Hepatocyte (in vitro differentiated cells): ENCODE results near the gene MACROD2. TPM values are rescaled to one million over a fixed set of nuclear protein-coding genes. Genes with fewer than 3 reads are reported as not detected.

Experiments used
- DNase-seq: peaks from one replicate; pipeline ENCODE4 v3.0.0-alpha.2; 2016; ENCODE audit warnings: low spot score
- H2AFZ ChIP-seq: fragments of 200-600 bp; sonication (generic); 2 replicates; pipeline ENCODE4 v1.6.0; 2016; ENCODE audit warnings: antibody characterized with exemption, mild to moderate bottlenecking
- H3K27ac ChIP-seq: fragments of 200-600 bp; sonication (generic); 2 replicates; pipeline ENCODE4 v1.5.1; 2016; ENCODE audit warnings: mild to moderate bottlenecking
- H3K27me3 ChIP-seq: fragments of 200-600 bp; sonication (generic); 2 replicates; pipeline ENCODE4 v1.6.1; 2016
- H3K36me3 ChIP-seq: fragments of 200-600 bp; sonication (generic); replicated peaks from 2 replicates; pipeline ENCODE4 v1.5.1; 2016; ENCODE audit warnings: low read depth; ENCODE audit not compliant: insufficient read depth
- H3K4me1 ChIP-seq: fragments of 200-600 bp; sonication (generic); 2 replicates; pipeline ENCODE4 v1.5.1; 2016; ENCODE audit warnings: mild to moderate bottlenecking, moderate library complexity; ENCODE audit not compliant: insufficient read depth
- H3K4me2 ChIP-seq: fragments of 200-600 bp; sonication (generic); 2 replicates; pipeline ENCODE4 v1.6.0; 2016
- H3K4me3 ChIP-seq: fragments of 200-600 bp; sonication (generic); 2 replicates; pipeline ENCODE4 v1.5.1; 2016; ENCODE audit warnings: mild to moderate bottlenecking
- H3K79me2 ChIP-seq: fragments of 200-600 bp; sonication (generic); 2 replicates; pipeline ENCODE4 v1.6.0; 2017; ENCODE audit warnings: mild to moderate bottlenecking
- H3K9me2 ChIP-seq: fragments of 200-600 bp; sonication (generic); replicated peaks from 2 replicates; pipeline ENCODE4 v1.6.0; 2017; ENCODE audit warnings: mild to moderate bottlenecking; ENCODE audit not compliant: insufficient read depth
- H3K9me3 ChIP-seq: fragments of 200-600 bp; sonication (generic); 2 replicates; pipeline ENCODE4 v1.5.1; 2016; ENCODE audit warnings: low read depth, mild to moderate bottlenecking
- H4K20me1 ChIP-seq: fragments of 200-600 bp; sonication (generic); 2 replicates; pipeline ENCODE4 v1.6.0; 2016; ENCODE audit warnings: mild to moderate bottlenecking; ENCODE audit not compliant: insufficient read depth, poor library complexity, severe bottlenecking
- EZH2 ChIP-seq: fragments of 200-600 bp; sonication (generic); IDR thresholded peaks from 2 replicates; pipeline ENCODE4 v1.6.1; 2016; ENCODE audit warnings: antibody characterized with exemption, mild to moderate bottlenecking, borderline replicate concordance
- EZH2phosphoT487 ChIP-seq: fragments of 200-600 bp; sonication (generic); IDR thresholded peaks from one replicate; pipeline ENCODE4 v1.6.1; 2018; ENCODE audit warnings: antibody characterized with exemption, mild to moderate bottlenecking, low read depth, moderate library complexity; ENCODE audit not compliant: unreplicated experiment, severe bottlenecking
- WGBS: methylation state at CpG from one replicate; pipeline ENCODE4 v1.1.6; 2016; ENCODE audit warnings: low lambda C conversion rate; ENCODE audit errors: missing lambda C conversion rate; 5-methylcytosine and 5-hydroxymethylcytosine counted together
- polyA plus RNA-seq: library from polyadenylated mRNA; unstranded; fragments of >200 nt; fragmentation: Nextera tagmentation; extraction: Ambion mirVana; gene quantifications from 2 replicates; pipeline ENCODE4 v1.2.1, GENCODE V29; 2016
- total RNA-seq: library from RNA; depleted of rRNA; stranded (reverse); fragments of >200 nt; gene quantifications from 2 replicates; pipeline ENCODE4 v1.2.3, GENCODE V29; 2014
- TF ChIP-seq, protein P1 (sequence below): fragments of 200-600 bp; sonication (generic); IDR thresholded peaks from 2 replicates; pipeline ENCODE4 v1.5.1; 2016; ENCODE audit warnings: antibody characterized with exemption, mild to moderate bottlenecking; ENCODE audit not compliant: poor library complexity

Gene MACROD2
- total and polyA plus RNA-seq, 2 experiments from 2014 or later = 2.4 to 3.1 TPM

DNA sequence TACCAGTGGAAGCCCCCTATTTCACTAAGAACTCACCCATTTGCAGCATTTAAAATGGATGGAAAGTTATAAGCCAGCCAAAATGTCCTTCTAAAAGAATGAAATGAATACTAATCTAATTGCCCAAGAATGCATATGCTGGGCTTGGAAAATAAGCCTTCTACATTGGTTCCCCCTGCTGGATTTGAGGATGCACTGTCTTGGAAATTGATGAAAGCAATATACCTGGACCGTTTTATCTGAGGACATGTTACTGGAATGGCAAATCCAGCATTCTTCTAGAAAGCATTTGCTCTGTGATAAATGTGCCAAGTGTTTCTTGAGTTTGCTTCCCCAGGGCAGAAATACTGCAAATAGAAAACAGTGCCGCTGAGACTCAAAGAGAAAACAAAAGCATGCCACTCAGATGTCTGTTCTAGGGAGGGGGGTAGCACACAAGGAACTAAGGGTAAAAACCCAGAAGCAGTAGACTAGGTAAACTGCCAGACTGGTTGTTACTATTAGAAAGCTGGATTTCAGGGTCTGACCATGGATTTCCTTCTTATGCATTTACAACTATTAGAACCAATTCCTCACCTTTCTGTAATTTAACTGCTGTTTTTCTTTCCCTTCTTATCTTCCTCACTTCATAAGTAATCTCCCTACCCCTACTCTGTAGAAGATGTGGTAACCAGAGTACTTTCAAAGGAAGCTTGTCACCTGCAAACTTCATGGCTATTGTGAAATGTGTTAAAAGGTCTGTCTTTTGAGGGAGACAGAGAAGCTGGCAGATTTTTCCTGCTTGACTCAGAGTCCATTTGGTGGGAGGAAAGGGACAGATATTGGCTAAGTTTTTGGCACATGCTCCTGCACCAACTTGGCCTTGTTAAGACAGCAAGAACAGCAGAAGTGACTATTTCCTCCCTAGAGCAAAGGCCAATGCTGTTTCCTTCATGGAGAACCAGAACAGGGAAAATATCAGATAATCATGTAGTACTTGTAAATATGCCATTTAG is 1935.3 kb downstream of the MACROD2 start:
- H3K4me3 ChIP-seq = no peak overlapping the region
- no peaks in the 10 kb centered on the region for H3K79me2 ChIP-seq
- H3K4me2 ChIP-seq = peak overlapping the region; percentile 45
- peaks cover 10% of the 10 kb centered on the region for H3K4me1 ChIP-seq
- peak overlapping the region; percentile 10 for H3K27ac ChIP-seq
- peak; percentile 70 for DNase-seq
- H3K9me3 ChIP-seq = no peaks in the 10 kb centered on the region
- H3K27me3 ChIP-seq = no peaks in the 10 kb centered on the region
- no peaks in the 10 kb centered on the region for H3K36me3 ChIP-seq
- TF ChIP-seq, protein P1, sequence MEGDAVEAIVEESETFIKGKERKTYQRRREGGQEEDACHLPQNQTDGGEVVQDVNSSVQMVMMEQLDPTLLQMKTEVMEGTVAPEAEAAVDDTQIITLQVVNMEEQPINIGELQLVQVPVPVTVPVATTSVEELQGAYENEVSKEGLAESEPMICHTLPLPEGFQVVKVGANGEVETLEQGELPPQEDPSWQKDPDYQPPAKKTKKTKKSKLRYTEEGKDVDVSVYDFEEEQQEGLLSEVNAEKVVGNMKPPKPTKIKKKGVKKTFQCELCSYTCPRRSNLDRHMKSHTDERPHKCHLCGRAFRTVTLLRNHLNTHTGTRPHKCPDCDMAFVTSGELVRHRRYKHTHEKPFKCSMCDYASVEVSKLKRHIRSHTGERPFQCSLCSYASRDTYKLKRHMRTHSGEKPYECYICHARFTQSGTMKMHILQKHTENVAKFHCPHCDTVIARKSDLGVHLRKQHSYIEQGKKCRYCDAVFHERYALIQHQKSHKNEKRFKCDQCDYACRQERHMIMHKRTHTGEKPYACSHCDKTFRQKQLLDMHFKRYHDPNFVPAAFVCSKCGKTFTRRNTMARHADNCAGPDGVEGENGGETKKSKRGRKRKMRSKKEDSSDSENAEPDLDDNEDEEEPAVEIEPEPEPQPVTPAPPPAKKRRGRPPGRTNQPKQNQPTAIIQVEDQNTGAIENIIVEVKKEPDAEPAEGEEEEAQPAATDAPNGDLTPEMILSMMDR = peak; percentile 80
- no peak for TF ChIP-seq EZH2
- no peak for TF ChIP-seq EZH2phosphoT487
- H3K9me2 ChIP-seq = no peaks in the 10 kb centered on the region
- H2AFZ ChIP-seq = peak overlapping the region; percentile 31
- no peaks in the 10 kb centered on the region for H4K20me1 ChIP-seq
- 8% methylated on average over 2 of the region's 2 CpGs for WGBS

DNA sequence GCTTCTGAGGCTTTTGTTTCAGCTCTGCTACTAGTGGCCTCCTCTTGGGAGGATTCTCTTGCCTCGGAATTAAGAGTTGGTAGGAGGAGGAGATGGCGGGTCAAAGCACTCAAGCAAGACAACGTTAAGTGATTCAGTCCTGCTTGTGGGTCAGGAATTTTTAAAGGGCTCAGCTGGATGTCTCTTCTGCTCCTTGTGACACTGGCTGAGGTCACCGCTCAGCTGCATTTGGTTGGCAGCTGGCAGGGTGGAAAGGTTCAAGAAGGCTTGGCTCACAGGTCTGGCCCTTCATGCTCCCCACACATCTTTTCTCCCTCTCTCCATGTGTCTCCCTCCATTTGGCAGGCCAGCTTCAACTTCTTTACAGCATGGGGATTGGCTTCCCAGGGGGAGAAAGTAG is 1936.6 kb downstream of the MACROD2 start:
- no peak overlapping the region for H3K4me3 ChIP-seq
- no peaks in the 10 kb centered on the region for H3K36me3 ChIP-seq
- H3K27ac ChIP-seq = no peak overlapping the region
- DNase-seq = no peak
- no peak overlapping the region for H3K4me2 ChIP-seq
- H3K9me3 ChIP-seq = no peaks in the 10 kb centered on the region
- 96% methylated on average over 4 of the region's 4 CpGs for WGBS
- H3K9me2 ChIP-seq = no peaks in the 10 kb centered on the region
- TF ChIP-seq EZH2phosphoT487 (no peak), EZH2 (no peak)
- TF ChIP-seq, protein P1 = no peak
- no peaks in the 10 kb centered on the region for H3K79me2 ChIP-seq
- no peak overlapping the region for H2AFZ ChIP-seq
- no peaks in the 10 kb centered on the region for H3K27me3 ChIP-seq
- peaks cover 10% of the 10 kb centered on the region for H3K4me1 ChIP-seq
- H4K20me1 ChIP-seq = no peaks in the 10 kb centered on the region

DNA sequence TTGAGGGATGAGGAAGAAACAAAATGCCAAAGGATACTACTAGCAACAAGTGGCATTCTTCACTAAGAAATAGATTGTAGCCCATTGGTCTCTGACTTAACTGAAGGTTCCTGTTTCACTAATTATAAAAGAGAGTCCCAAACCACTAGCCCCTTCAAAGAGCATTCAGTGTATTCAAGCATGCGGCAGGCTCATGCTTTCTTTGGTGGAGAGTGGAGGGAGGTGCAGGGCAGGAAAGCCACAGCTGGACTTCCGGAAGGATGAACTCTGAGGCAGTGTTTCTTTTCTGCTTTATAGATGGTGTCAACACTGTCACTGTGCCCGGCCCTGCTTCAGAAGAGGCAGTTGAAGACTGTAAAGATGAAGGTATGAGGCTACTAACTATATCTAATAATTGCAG is 1941.9 kb downstream of the MACROD2 start:
- Histone ChIP-seq H3K27me3 (no peaks in the 10 kb centered on the region), H3K36me3 (no peaks in the 10 kb centered on the region), H2AFZ (no peak overlapping the region), H3K79me2 (no peaks in the 10 kb centered on the region), H4K20me1 (no peaks in the 10 kb centered on the region), H3K4me3 (no peak overlapping the region), H3K4me2 (no peak overlapping the region), H3K9me3 (peaks cover 7% of the 10 kb centered on the region), H3K4me1 (no peaks in the 10 kb centered on the region), H3K9me2 (no peaks in the 10 kb centered on the region), H3K27ac (no peak overlapping the region)
- no peak for DNase-seq
- WGBS = 79% methylated on average over 3 of the region's 3 CpGs
- TF ChIP-seq EZH2 = no peak
- TF ChIP-seq, protein P1 = no peak
- no peak for TF ChIP-seq EZH2phosphoT487
